Measurements from ENCODE around the gene RC3H1.

DNA sequence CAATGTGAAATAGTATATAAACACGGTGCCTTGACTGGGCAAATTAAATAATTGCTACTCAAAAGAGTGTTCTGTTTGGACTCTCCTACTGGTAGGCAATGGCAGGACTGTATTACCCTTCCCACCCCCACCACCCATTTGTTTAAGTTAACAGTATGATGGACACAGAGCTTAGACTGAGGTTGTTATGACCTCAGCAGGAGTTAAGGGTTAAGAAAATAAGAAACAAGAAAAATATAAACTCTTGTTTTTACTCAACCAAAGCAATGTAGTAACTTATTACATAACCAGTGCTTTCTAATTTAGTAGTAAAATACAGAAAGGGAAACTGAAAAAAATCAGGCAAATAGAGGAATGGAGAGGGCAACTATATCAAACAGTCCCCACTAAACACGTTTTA is 85.1 kb downstream of the RC3H1 start:
- TF ChIP-seq EZH2 (IDR thresholded peaks at IDR 0.05) (no peak), POLR2AphosphoS5 (IDR thresholded peaks at IDR 0.05; ENCODE audit: borderline replicate concordance, low read depth, low read length) (no peak), FOXP2 (optimal IDR thresholded peaks at IDR 0.05; ENCODE audit: control extremely low read depth, extremely low read length, insufficient read depth) (no peak)
